T-helper 17 cell (primary cell): ENCODE data around the gene ARIH1. TPM values are rescaled to one million over a fixed set of nuclear protein-coding genes. Genes with fewer than 3 reads are reported as not detected.
"Not testable (repeated sequence)": the region's sequence is repeated elsewhere in the genome, so short reads cannot be mapped to it uniquely, and the experiment has no call there.

Experiments
- ATAC-seq: fragments of 150-1000 bp; cut with Tn5 transposase; 2 replicates; pipeline ENCODE4 v1.10.0; 2021; ENCODE audit warnings: mild to moderate bottlenecking, moderate library complexity
- DNase-seq, 3 donors: peaks; one replicate each; pipeline versions ENCODE4 v3.0.0 to v3.0.0-alpha.2; 2020 to 2021
- H3K9me3 ChIP-seq: one replicate; pipeline ENCODE4 v1.7.0; 2013; ENCODE audit warnings: low read length, mild to moderate bottlenecking; ENCODE audit not compliant: control insufficient read depth, poor library complexity, severe bottlenecking
- H3K27ac Mint-ChIP-seq: one replicate; pipeline ENCODE4 v1.8.0; 2022; ENCODE audit warnings: mild to moderate bottlenecking, moderate library complexity, mixed read lengths
- H3K27me3 Mint-ChIP-seq: one replicate; pipeline ENCODE4 v1.8.0; 2022; ENCODE audit warnings: mixed read lengths
- H3K36me3 Mint-ChIP-seq: one replicate; pipeline ENCODE4 v1.8.0; 2022; ENCODE audit warnings: low read depth, mixed read lengths
- H3K4me1 Mint-ChIP-seq: one replicate; pipeline ENCODE4 v1.8.0; 2022; ENCODE audit warnings: mild to moderate bottlenecking, mixed read lengths
- H3K4me3 Mint-ChIP-seq: one replicate; pipeline ENCODE4 v1.8.0; 2022; ENCODE audit warnings: mild to moderate bottlenecking, moderate library complexity, mixed read lengths
- total RNA-seq, 4 donors: library from RNA in 2 of 4; stranded (reverse) in 2 of 4; gene quantifications; one replicate each; pipeline ENCODE4 v1.2.3 and lab custom pipeline; 2022 to 2026

Gene ARIH1
- total RNA-seq, 2 donors from 2014 or later, result 202 to 238 TPM

GRCh38 chr15:72639759-72640483, 165.8 kb downstream of the ARIH1 start:
- H3K27me3 Mint-ChIP-seq, H3K27ac Mint-ChIP-seq, ATAC-seq, DNase-seq, H3K4me1 Mint-ChIP-seq, H3K36me3 Mint-ChIP-seq, H3K4me3 Mint-ChIP-seq, H3K9me3 ChIP-seq: not testable (repeated sequence)

GRCh38 chr15:72642271-72642670, 168.1 kb downstream of the ARIH1 start:
- ATAC-seq, H3K9me3 ChIP-seq: not testable (repeated sequence)

GRCh38 chr15:72648631-72649253, 174.6 kb downstream of the ARIH1 start:
- not testable (repeated sequence) for H3K27me3 Mint-ChIP-seq, H3K27ac Mint-ChIP-seq, H3K9me3 ChIP-seq, H3K4me3 Mint-ChIP-seq, H3K36me3 Mint-ChIP-seq, ATAC-seq, DNase-seq, H3K4me1 Mint-ChIP-seq

More at GRCh38 chr15:72642271-72642670, 168.1 kb downstream of the ARIH1 start:
- DNase-seq, H3K36me3 Mint-ChIP-seq, H3K27ac Mint-ChIP-seq, H3K27me3 Mint-ChIP-seq, H3K4me3 Mint-ChIP-seq, H3K4me1 Mint-ChIP-seq: not testable (repeated sequence)

Other genes starting within 250 kb of the ARIH1 start
- 100 to 1,000 TPM; 343 to 428 TPM for gene PKM, start 243.1 kb upstream of the ARIH1 start, total RNA-seq
- gene PARP6, start 201.8 kb upstream of the ARIH1 start, total RNA-seq, result 100 to 1,000 TPM; 109 to 112 TPM
- gene CELF6, start 154.2 kb upstream of the ARIH1 start, total RNA-seq, result 1 to 10 TPM; 1.4 to 1.9 TPM
- 10 to 100 TPM; 69.9 to 87.1 TPM for gene HEXA, start 98.3 kb upstream of the ARIH1 start, total RNA-seq
- gene TMEM202, start 76.0 kb upstream of the ARIH1 start, total RNA-seq, result not detected
- under 1 TPM in 1 of 2 donors, not detected in 1; 0.18 TPM for gene GOLGA6B, start 180.4 kb downstream of the ARIH1 start, total RNA-seq
- gene HIGD2B, start 211.9 kb downstream of the ARIH1 start, total RNA-seq, result under 1 TPM in 1 of 2 donors, not detected in 1; 0.50 TPM
- 1 to 10 TPM; 8.7 to 9.9 TPM for gene BBS4, start 211.9 kb downstream of the ARIH1 start, total RNA-seq